ENCODE results near the gene GSC2.
"Not testable (repeated sequence)": the region's sequence is repeated elsewhere in the genome, so short reads cannot be mapped to it uniquely, and the experiment has no call there.

The GSC2 gene

DNA sequence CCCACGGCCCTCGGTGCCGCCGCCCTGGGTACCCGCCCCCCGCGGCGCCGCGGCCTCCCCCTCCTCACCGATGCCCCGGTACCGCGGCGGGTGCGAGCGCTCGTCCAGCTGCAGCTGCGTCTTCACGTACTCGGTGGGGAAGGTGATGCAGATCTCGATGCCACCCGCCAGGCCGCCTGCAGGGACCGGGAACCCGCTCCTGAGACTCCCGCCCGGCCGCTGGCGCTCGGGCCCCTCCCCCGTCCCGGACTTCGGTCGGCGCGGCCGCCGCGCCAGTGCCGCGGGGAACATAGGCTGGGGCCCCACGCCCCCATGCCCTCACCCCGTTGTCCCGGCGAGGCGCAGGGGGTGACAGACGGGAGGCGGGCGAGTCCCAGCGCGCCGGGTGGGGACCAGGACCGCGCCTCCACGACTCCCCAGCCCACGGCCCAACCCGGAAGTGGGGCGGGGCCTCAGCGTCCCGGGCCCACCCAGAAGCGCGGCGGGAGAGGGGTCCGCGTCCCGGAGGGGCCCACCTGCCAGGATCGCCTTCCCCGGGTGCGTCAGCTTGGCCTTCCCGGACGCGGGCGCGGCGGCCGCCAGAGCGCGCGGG lies 28.1 kb upstream of the GSC2 start:
- DNase-seq, result peak; percentile 61

DNA sequence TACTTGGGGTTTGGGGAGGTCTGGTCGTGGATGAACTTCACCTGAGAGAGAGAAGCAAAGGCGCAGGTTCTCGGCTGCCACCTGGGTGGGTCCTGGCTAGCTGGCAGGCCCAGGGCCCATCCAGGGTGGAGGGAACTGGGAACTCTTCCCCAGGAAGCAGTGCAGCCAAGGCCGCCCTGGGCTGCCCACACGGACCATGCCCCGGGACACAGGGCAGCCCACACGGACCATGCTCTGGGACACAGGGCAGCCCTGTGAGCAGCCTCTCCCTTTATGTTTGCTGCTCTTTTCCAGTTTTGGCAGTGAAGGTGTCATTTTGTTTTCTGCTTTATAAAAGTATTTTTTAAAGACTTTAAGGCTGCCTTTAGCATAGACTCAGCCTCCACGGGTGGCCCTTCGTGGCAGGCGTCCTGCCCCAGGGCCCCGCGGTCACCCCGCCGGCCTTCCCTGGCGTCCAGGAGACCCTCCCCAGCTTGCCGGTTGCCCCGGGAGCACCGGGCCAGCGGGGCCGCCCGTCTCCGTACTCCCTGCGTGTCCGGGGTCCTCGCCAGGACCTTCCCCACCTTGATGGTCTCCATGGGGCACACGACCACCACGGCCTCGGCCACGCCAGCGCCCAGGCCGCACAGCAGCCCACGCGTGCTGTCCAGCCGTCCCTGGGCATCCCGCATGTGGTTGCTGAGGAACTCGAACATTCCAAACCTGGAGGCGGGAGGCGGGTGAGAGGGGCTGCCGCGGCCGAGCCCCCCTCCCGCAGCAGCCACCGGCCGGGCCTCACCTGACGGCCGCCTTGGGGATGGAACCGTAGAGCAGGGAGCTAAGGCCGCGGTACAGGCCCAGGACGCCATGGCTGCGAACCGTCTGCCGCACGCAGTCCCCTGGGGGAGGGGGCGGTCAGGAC lies 27.3 kb upstream of the GSC2 start:
- no peak for DNase-seq

DNA sequence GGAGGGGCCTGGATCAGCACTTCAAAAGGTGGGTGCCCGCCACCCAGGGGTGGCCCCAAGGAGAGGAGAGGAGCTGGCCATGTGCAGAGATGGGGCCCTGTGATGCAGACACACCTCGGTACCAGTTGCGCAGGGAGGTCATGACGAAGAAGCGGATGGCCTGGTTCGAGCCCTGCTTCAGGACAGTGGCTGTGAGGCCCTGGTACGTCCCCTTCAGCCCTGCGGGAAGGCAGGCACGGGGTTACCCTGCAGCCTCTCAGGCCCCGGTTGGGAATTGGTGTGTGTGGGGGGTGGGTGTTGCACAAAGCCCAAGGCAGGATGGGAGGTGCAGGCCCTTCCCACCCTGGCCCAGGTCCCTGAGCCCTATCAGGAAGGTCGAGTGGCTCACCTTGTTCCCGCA lies 26.6 kb upstream of the GSC2 start:
- DNase-seq, result no peak

DNA sequence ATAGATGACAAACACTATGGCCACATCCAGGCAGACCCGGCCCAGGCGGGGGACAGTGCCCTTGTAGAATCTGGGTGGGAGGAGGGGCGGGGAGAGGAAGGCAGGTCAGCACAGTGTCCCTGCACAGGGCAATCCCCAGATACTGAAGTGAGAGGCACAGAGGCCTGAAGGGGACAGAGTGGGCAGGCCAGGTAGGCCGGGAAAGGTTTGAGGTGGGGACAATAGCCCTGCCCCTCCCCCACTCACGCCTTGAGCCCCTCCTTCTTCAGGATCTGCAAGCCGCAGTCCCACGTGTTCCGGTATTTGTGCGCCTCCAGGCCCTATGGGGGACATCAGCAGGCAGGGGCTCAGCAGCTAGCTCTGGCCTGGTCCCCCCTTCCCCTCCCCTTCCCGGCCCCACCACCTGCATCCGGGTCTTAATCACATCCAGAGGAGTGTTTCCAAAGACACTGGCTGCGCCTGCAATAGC lies 26.1 kb upstream of the GSC2 start:
- no peak for DNase-seq

DNA sequence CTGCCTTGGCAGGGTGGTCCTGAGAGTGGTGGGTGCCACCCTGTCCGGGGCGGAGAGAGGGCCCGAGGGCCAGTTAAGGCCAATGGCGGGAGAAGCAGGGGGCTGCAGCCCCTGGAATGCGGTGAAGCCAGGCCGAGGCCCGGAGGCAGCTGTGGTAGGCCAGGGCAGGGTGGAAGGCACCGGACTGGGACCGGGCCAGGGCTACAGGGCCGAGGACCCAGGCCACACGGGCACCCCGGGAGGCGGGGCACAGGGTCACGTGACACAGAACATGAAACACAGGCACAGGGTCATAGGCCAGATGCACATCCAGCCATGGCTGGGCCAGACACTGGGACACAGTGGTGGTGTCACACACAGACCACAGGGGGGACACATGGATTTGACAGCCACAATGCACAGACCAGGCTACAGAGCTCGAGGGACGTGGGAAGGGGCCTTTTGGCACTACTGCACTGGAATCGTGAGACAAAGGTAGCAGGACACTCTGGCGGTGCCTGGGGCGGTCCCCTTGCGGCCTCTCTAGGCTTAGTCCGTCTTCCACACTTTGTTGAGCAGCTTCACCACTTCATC lies 25.6 kb upstream of the GSC2 start:
- DNase-seq, result no peak

DNA sequence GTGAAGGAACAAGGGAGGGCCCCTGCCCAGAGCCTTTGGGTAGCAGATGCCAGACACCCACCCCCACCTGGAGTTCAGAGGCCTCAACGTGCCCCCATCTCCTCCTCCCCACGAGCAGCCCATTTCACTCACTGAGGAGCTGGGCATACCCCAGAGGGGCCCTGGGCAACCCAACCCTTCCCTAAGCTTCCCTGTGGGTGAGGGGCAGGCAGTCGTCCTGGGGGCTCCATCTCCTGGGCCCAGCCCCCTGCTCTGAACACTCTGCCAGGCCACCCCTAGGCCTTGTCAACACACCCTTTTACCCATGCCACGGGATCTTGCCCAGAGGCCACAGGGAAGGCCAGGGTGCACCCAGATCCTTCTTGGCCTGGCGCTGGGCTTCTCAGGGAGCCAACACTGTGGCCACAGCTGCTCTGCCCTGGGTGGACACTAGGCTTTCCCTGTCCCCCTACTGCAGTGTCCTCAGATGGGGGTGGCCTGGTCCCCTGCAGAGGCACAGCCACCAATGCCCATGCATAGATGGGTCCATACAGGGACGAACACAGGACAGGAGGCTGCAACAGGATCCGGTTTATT lies 25.0 kb upstream of the GSC2 start:
- no peak for DNase-seq

DNA sequence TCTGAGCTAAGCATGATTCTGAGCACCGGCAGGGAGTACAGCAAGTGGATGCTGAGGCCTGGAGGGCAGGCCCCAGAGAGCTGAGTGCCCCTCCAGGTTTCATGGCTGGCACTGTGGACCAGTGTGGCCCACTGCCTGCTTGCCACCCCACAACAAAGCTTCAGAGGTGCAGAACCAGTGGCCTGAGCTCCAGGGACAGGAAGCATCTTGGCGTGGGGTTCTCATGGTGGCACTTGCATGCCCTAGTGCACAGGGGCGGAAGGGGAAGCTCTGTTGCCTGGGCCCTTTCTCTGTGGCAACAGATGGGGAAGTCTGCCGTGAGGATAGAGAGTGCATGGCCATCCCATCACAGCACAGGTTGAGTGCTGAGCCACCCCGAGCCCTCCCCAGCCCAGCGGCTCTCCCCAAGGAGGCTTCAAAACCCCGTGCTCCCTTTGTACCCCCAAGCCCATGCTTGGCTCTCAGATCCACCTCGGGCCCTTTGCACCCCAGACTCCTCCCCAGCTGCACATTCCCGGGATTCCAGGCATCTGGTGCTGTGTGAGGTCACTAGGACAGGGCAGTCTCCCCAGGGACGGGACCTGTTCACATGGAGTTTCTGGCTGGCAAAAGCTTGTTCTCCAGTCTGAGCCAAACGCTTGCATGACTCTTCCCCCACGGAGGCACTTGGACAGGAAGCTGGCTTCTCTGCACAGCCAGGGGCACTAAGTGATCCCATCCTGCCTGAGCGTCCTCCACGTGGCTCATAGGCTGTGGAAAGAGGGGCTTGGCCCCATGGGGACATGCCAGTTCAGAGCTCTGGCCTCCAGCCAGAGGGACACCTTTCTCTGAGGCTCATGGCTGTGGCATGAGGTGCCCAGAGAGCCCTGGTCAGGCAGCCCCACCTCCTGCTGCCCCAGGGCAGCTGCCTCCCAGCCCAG lies 24.3 kb upstream of the GSC2 start:
- DNase-seq, result no peak

DNA sequence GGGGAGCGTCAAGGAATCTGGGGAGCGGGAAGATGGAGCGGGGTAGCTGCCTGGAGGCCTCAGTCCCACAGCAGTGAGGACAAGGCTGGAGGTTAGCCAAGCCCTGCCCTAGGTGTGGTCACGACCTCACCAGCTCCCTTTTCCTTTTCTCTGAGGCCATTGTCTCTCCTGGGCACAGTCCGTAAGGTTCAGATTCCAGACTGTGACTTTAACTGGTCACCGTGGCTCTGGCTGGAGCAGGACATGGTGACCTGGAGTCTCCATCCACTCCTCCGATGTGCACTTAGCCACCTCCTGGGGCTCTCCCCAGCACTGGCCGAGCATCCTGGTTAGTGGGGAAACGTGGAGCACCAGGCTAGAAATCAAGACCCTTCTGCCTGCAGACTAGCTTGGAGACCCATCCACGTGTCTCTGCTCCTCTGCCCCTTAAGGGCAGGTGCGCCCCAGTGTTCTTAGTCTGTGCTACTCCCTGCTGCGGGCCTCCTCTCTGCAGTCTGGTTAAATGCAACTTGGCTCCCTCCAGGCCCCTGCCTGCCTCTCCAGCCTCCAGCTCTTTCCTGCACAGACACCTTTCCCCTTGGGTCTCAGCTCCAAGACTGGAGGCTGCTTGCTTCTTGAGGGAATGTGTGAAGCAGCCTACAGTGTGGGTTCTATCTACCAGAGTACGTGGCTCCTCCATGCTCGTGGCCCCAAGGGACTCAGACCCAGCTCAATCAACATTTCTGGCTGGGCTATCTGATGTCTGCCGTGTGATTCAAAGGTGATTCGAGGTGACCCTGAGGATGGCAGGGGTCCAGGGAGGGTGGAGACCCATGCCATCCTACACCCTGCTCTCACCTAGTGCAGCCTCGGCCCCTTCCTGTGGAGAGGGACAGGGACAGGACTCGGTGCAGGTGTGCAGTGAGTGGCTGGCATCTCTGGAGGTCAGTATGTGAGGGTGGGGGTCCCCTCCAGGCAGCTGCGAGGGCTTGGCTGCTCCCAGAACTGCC lies 23.2 kb upstream of the GSC2 start:
- DNase-seq, result no peak

DNA sequence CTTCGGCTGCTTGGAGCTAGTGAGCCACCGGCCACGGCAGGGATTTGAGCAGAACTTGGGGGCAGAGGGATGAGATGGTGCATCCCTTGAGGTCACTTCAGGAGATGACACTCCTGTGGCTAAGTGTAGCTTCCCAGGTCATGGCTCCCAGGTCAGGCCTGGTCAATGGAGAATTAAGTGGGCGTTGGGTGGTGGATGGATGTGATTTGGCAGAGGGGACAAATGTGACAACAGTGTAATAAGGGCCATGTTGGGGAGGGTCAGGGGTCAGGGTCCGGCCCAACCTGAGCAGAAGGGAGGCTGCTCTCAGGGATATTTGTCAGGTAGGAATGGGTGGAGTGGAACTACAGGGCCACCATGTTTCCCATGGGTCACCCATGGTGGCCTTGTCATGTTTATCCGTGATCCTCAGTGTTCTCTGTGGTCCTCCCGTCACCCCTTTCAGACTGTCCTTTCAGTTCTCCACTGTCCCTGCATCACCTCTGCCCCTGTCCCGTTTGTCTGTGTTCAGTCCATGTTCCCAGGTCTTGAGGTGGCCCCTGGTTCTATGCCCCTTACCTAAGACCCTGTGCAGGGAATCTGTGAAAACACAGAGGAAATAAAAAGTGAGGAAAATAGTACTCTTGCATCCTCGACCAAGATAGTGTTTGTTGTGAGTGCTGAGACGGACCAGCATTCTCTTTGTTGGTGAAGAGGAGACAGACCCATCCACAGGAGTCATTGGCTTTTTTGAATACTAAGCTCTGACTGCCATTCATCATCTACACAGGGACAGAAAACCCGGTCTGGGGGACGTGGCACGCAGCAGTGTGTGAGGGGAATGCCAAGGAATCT lies 22.3 kb upstream of the GSC2 start:
- DNase-seq, result no peak

DNA sequence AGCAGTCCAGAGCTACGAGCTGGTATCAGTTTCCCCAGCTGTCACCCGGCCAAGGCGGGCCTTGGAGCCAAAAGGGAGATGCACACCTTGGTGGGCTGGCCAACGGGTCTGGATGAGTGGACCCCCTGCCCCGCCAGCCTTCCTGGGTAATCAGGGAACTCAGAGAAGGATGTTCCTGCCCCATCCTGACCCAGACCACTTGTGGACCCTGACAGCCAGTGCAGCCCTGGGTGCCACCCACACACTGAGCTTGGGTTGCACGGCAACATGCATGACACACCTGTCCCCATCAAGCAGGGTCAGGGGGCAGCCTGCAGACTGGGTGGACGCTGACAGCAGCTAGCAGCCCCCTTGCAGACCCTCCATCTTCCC lies 19.8 kb upstream of the GSC2 start:
- DNase-seq, result no peak

DNA sequence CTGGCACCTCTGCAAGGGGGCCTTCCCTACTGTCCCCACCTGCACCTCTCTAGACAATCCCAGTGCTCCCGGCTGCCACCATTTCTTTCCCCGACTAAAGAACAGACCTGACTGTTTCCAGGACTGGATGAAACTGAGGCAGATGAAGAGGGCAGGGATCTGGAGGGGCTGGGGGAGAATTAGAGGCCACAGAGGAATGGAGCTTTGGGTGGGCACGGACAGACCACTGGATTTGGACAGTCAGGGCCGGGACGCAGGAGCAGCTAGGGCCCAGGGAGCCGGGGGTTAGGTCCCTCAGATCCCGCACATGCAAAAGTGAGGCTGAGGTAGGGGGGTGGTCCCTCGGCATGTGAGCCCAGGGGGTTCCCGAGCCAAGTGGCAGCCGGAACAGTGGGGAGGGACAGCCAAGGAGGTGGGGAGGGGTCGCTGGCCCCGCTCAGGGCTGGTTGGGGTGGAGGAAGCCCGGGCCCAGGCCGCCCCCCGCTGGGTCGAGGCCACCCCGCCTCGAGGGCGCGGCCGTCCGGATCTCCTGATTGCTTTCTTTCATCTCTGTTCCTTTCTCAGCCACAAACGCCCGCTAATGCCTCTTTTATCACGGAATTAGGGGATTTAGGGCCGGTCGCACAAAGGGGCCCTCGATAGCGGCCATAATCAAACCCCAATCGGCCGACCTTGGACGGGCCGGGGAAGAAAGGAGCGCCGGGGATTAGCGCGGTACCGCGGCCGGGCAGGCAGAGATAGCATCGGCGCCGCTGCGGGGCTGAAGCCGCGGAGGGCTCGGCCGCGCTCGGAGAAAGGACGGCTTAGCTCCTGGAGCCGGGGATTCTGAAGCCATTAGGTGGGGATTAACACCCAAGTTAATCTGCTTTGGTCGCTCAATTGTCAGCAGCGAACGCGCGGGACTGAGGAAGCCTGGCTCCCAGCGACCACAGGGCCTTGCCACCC lies 19.2 kb upstream of the GSC2 start:
- no peak for DNase-seq

DNA sequence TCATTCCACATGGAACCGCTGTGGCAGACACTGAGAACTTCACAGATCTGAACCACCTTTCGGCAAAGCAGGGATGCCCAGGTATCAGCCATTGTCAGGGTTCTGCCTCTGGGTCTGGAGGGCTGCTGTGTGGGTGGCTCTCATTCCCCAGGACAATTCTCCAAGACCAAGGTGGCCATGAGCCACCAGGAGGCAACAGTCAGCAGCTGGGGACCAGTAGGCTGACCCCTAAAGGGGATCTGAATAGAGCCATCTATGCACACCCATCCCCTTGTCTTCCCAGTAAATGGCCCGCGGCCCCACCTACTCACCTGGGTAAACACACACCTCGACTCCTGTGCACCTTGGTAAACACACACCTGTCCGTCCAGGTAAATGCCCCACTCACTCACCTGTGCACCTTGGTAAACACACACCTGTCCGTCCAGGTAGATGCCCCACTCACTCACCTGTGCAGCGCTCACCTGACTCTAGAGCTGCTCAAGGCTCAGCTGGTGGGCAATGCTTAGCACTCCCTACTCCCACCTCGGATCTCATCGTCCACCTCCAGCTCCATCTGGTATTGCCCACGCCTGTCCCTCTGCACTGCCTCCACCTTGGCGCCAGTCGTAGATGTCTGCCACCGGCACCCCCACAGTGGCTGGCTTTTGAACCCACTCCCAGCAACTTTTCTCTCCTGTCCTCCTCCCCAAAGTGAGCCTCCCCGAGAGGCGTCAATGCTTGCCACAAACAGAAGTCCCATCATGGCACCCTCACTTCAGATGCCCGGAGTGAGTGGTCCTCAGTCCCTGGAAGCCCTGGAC lies 18.2 kb upstream of the GSC2 start:
- no peak for DNase-seq

DNA sequence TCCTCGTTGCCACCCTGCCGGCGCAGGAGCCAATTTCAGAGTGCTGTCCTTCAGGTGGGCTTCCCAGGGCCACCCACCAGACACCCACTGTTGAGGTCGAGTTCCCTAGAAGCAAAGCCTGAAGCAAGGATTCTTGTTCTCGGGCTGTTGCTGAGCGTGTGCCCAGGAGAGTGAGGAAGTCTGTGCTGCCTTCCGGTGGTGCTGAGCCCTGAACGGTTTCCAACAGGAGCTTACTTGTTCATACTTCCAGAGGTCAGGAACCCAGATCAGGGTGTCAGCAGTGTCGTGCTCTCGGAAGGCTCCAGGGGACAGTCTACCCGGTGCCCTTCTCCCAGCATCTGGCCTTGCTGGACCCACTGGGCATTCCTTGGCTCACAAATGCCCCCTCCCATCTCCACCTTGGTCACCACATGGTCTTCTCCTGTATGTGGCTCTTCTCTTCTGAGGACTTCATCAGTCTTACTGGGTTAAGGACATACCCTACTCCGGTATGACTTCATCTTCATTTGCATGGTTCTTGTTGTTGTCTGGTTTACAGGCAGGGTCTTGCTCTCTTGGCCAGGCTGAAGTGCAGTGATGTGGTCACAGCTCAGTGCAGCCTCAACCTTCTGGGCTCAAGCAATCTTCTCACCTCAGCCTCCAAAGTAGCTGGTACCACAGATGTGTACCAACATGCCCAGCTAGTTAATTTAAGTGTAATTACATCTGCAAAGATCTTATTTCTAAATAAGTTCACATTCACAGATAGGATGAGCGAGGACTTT lies 17.2 kb upstream of the GSC2 start:
- DNase-seq, result no peak

DNA sequence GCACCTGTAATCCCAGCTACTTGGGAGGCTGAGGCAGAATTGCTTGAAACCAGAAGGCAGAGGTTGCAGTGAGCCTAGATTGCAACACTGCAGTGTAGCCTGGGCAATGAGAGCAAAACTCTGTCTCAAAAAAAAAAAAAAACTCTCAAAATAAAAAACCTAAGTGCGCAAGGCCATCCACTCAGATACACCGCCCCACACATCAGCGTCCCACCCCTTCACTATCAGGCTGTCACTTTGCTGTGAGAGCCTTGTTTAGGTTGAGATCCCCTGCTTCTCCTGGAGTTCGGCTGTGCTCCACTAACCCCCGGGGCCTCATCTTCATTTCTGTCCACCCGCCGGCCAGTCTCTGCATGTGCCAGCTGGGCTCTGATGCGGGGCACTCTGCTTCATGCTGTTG lies 16.3 kb upstream of the GSC2 start:
- DNase-seq, result no peak

DNA sequence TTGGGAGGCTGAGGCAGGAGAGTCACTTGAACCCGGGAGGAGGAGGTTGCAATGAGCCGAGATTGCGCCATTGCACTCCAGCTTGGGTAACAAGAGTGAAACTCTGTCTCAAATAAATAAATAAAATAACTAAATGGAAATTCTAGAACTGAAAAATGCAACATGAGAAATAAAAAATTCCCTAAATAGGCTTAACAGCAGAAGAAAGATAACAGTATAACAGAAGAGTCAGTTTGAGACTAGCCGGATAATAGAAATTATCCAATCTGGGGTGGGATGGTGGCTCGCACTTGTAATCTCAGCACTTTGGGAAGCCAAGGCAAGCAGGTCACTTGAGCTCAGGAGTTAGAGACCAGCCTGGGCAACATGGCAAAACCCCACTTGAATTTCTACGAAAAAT lies 14.3 kb upstream of the GSC2 start:
- no peak for DNase-seq

DNA sequence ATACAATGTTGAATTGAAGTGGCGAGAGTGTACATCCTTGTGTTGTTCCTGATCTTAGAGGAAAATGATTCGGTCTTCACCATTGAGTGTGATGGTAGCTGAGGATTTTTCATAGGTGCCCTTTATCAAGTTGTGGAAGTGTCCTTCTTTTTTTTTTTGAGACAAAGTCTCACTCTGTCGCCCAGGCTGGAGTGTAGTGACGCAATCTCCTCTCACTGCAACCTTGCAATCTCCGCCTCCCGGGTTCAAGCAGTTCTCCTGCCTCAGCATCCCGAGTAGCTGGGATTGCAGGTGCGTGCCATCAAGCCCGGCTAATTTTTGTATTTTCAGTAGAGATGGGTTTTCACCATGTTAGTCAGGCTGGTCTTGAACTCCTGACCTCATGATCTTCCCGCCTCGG lies 8.6 kb upstream of the GSC2 start:
- not testable (repeated sequence) for DNase-seq

DNA sequence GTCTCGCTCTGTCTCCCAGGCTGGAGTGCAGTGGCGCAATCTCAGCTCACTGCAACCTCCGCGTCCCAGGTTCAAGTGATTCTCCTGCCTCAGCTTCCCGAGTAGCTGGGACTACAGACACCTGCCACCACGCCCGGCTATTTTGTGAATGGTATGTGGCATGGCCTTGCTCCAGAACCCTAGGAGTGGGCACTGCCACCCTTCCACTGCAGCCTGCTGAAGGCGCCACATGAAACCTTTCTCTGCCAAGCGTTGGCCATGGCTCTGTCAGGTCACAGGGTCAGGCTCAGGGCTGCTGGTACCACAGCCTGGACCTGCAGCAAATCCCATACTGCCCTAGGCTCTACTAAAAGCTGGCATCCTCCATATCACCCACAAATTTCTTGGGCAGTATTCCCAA lies 6.0 kb upstream of the GSC2 start:
- DNase-seq, result not testable (repeated sequence)

Measured in activated naive CD4-positive, alpha-beta T cell treated with Interleukin-2 at 50 U/mL for 16 hours (primary cell).